K562 (cell line): ENCODE results near the gene ETV4. TPM values are rescaled to one million over a fixed set of nuclear protein-coding genes. Genes with fewer than 3 reads are reported as not detected.
A peak's percentile ranks its signal among the peaks of the same experiment; 100 is the strongest.

ENCODE experiments used
- ARHGAP35 ChIP-seq: fragments of 450-650 bp; IDR thresholded peaks from 2 replicates; pipeline ENCODE4 v1.6.1; 2018; ENCODE audit not compliant: partially characterized antibody
- BACH1 ChIP-seq: fragments of 200-800 bp; sonication (Bioruptor generic); IDR thresholded peaks from 2 replicates; pipeline ENCODE4 v1.6.1; 2016; ENCODE audit warnings: missing genetic modification characterization, missing compliant biosample characterization
- CBX2 ChIP-seq: fragments of 200-600 bp; sonication (generic); IDR thresholded peaks from one replicate; pipeline ENCODE4 v1.6.1; 2012; ENCODE audit warnings: mild to moderate bottlenecking, low read length, inconsistent platforms; ENCODE audit not compliant: insufficient read depth, poor library complexity, severe bottlenecking
- CREB5 ChIP-seq: fragments of 250-450 bp; sonication (Bioruptor Pico); IDR thresholded peaks from 2 replicates; pipeline ENCODE4 v1.5.0; 2020; ENCODE audit warnings: mild to moderate bottlenecking
- CSDE1 ChIP-seq, 2 experiments: fragments of 450-650 bp; IDR thresholded peaks; 2 replicates each; pipeline ENCODE4 v1.6.1; 2016; ENCODE audit warnings: mild to moderate bottlenecking in 1 of 2
- E2F6 ChIP-seq, 2 experiments: IDR thresholded peaks; 2 replicates each; pipeline ENCODE4 v1.6.1; 2011; ENCODE audit warnings: borderline replicate concordance in 1 of 2, control low read depth in 1 of 2, low read depth in 1 of 2, low read length in 1 of 2, mild to moderate bottlenecking in 1 of 2, mixed read lengths in 1 of 2, moderate library complexity in 1 of 2; ENCODE audit not compliant: insufficient read depth in 1 of 2, insufficient read length in 1 of 2, poor library complexity in 1 of 2, severe bottlenecking in 1 of 2; ENCODE audit errors: extremely low read depth in 1 of 2
- FOSL1 ChIP-seq: fragments of 200-800 bp; sonication (Bioruptor generic); conservative IDR thresholded peaks from 2 replicates; pipeline ENCODE4 v1.6.1; 2016; ENCODE audit warnings: missing genetic modification characterization, missing compliant biosample characterization
- ILK ChIP-seq: fragments of 450-650 bp; IDR thresholded peaks from 2 replicates; pipeline ENCODE4 v1.6.1; 2016; ENCODE audit warnings: missing genetic modification characterization, low read depth, mild to moderate bottlenecking, missing compliant biosample characterization, moderate library complexity, borderline replicate concordance
- KLF6 ChIP-seq: fragments of 250-450 bp; sonication (Bioruptor Pico); IDR thresholded peaks from 2 replicates; pipeline ENCODE4 v1.4.0; 2020; ENCODE audit warnings: mild to moderate bottlenecking, moderate library complexity, borderline replicate concordance
- LARP7 ChIP-seq: fragments of 450-650 bp; IDR thresholded peaks from 2 replicates; pipeline ENCODE4 v1.6.1; 2016
- MBD2 ChIP-seq: sonication (generic); IDR thresholded peaks from 2 replicates; pipeline ENCODE4 v1.6.1; 2016; ENCODE audit warnings: low read depth, borderline replicate concordance
- NCOR1 ChIP-seq: fragments of 450-650 bp; IDR thresholded peaks from 2 replicates; pipeline ENCODE4 v1.6.1; 2016; ENCODE audit warnings: mild to moderate bottlenecking, moderate library complexity
- PBX2 ChIP-seq, 2 experiments: IDR thresholded peaks in 1 of 2; conservative IDR thresholded peaks in 1 of 2; 2 replicates each; pipeline ENCODE4 v1.6.1; 2016; ENCODE audit warnings: low read depth in 2 of 2, mild to moderate bottlenecking in 1 of 2, missing compliant biosample characterization in 1 of 2, missing genetic modification characterization in 1 of 2, moderate library complexity in 1 of 2
- SMARCA5 ChIP-seq: fragments of 450-650 bp; IDR thresholded peaks from 2 replicates; pipeline ENCODE4 v1.6.1; 2016
- SNAPC5 ChIP-seq: fragments of 250-450 bp; sonication (Bioruptor Pico); IDR thresholded peaks from 2 replicates; pipeline ENCODE4 v1.8.0; 2021; ENCODE audit warnings: moderate library complexity, mild to moderate bottlenecking, inconsistent platforms
- XRCC5 ChIP-seq: fragments of 200-400 bp; formaldehyde crosslinking; IDR thresholded peaks from 2 replicates; pipeline ENCODE4 v1.6.1; 2017; ENCODE audit warnings: low read depth, mild to moderate bottlenecking, low read length
- ZBTB1 ChIP-seq: sonication (generic); formaldehyde crosslinking; IDR thresholded peaks from 2 replicates; pipeline ENCODE4 v1.8.1; 2023; ENCODE audit warnings: missing genetic modification reagents, low read depth, mild to moderate bottlenecking, borderline replicate concordance
- ZFP36 ChIP-seq: fragments of 150-350 bp; IDR thresholded peaks from 2 replicates; pipeline ENCODE4 v1.6.1; 2018; ENCODE audit warnings: low read length, low read depth; ENCODE audit not compliant: partially characterized antibody
- ZNF280A ChIP-seq: fragments of 450-650 bp; IDR thresholded peaks from 2 replicates; pipeline ENCODE4 v1.6.1; 2018; ENCODE audit warnings: mild to moderate bottlenecking, low read depth; ENCODE audit not compliant: partially characterized antibody
- ZNF431 ChIP-seq: sonication (generic); formaldehyde crosslinking; IDR thresholded peaks from 2 replicates; pipeline ENCODE4 v1.8.0; 2022; ENCODE audit warnings: mild to moderate bottlenecking, missing genetic modification reagents
- polyA plus RNA-seq, 8 experiments: library from polyadenylated mRNA; depleted of rRNA in 4 of 8; stranded (reverse) in 5 of 8; unstranded in 3 of 8; fragments of >200 nt; fragmentation: Nextera tagmentation in 2 of 8; fragmentation: Illumina TruSeq in 1 of 8; extraction: Ambion mirVana in 2 of 8; extraction: Trizol in 1 of 8; gene quantifications; 2 replicates each; pipeline versions ENCODE4 v1.2.1 to v1.2.3, GENCODE V29; 2011 to 2014; ENCODE audit warnings: inconsistent platforms in 1 of 8, missing spikeins in 1 of 8
- total RNA-seq, 7 experiments: library from RNA; depleted of rRNA in 6 of 7; stranded (reverse); fragments of >200 nt in 6 of 7; fragmentation: Illumina TruSeq in 2 of 7; extraction: Trizol in 2 of 7; gene quantifications; 2 replicates each; pipeline versions ENCODE4 v1.2.1 to v1.2.3, GENCODE V29; 2011 to 2021; ENCODE audit warnings: low replicate concordance in 1 of 7

The ETV4 gene
- total and polyA plus RNA-seq, 9 of the 15 experiments (the other 6 are each of a cell fraction or from before 2014, with no cell fraction given), result 5.5 to 66.3 (median 28.2) TPM

- no peak for TF ChIP-seq SNAPC5
- peak; percentile 51; the same call in 1 of the 2 replicates for TF ChIP-seq NCOR1
- TF ChIP-seq KLF6 (CRISPR knock-in tag), result no peak
- no peak for TF ChIP-seq CBX2
- TF ChIP-seq ZNF431 (CRISPR knock-in tag), result no peak
- no peak for TF ChIP-seq SMARCA5
- TF ChIP-seq BACH1, result peak; percentile 99
- peak; percentile 42; the same call in 1 of the 2 replicates for TF ChIP-seq XRCC5
- TF ChIP-seq LARP7, result no peak
- TF ChIP-seq FOSL1, result peak; percentile 78
- no peak for TF ChIP-seq ZNF280A
- TF ChIP-seq ILK (tag), result no peak
- TF ChIP-seq PBX2 (CRISPR knock-in tag; IDR thresholded peaks at IDR 0.05; ENCODE audit: low read depth), result peak; percentile 73
- TF ChIP-seq PBX2 (tag; conservative IDR thresholded peaks at IDR 0.05; ENCODE audit: low read depth), result peak; percentile 98
- no peak for TF ChIP-seq CREB5
- TF ChIP-seq ARHGAP35, result no peak
- TF ChIP-seq ZFP36, result peak; percentile 76
- TF ChIP-seq E2F6 (IDR thresholded peaks at IDR 0.05; ENCODE audit: borderline replicate concordance in 1 of 2, extremely low read depth in 1 of 2, insufficient read depth in 1 of 2, insufficient read length in 1 of 2, low read depth in 1 of 2, low read length in 1 of 2, poor library complexity in 1 of 2, severe bottlenecking in 1 of 2), result no peak
- no peak for TF ChIP-seq CSDE1 (IDR thresholded peaks at IDR 0.05)
- TF ChIP-seq MBD2, result no peak
- no peak for TF ChIP-seq ZBTB1 (CRISPR knock-in tag)
These were observed 10.2 kb upstream of the ETV4 start (continued) for GRCh38 chr17:43556292-43556691.
